Renal cortex interstitium (tissue), 11 donors: ENCODE data around the gene NDUFS2. TPM values are rescaled to one million over a fixed set of nuclear protein-coding genes. Genes with fewer than 3 reads are reported as not detected.

Experiments used
- DNase-seq, 11 donors: peaks; one replicate each; pipeline ENCODE4 v3.0.0-alpha.2; 2013; ENCODE audit warnings: low read depth in 9 of 11, low spot score in 4 of 11; ENCODE audit errors: extremely low read depth in 1 of 11
- polyA plus RNA-seq, 3 donors: library from polyadenylated mRNA; unstranded; fragments of 120-200 nt; gene quantifications; one replicate each; pipeline ENCODE4 v1.2.1, GENCODE V29; 2013; ENCODE audit not compliant: insufficient read length in 3 of 3

NDUFS2 gene
- polyA plus RNA-seq, 3 donors = 200 to 212 (median 200) TPM

DNA sequence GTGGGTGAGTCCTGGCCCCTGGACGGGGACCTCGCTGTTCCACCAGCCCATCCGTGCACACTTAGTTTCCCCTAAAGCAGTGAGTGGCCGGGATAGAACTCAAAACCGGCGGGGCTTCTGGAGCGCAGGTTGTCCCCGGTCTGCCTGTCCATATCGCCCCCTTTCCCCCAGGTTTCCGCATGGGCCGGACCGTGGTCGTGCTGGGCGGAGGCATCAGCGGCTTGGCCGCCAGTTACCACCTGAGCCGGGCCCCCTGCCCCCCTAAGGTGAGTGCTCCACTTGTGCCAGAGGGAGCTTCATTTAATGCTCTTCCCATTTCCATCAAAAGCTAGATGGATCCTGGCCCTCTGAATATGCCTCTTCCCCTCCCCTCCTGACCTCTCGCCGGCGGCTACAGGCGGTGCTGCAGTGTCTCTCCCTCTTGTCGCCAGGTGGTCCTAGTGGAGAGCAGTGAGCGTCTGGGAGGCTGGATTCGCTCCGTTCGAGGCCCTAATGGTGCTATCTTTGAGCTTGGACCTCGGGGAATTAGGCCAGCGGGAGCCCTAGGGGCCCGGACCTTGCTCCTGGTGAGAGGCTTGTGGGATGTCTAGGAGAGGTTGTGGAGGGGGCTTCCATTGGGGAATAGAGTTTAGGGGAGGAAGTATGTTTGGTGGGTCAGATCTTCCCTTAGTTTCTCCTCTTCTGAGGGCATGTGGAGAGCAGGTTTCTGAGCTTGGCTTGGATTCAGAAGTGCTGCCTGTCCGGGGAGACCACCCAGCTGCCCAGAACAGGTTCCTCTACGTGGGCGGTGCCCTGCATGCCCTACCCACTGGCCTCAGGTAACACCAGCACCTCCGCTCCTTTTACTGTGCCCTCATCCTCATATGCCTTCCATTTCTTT is 35.3 kb upstream of the NDUFS2 start:
- no peak for DNase-seq

DNA sequence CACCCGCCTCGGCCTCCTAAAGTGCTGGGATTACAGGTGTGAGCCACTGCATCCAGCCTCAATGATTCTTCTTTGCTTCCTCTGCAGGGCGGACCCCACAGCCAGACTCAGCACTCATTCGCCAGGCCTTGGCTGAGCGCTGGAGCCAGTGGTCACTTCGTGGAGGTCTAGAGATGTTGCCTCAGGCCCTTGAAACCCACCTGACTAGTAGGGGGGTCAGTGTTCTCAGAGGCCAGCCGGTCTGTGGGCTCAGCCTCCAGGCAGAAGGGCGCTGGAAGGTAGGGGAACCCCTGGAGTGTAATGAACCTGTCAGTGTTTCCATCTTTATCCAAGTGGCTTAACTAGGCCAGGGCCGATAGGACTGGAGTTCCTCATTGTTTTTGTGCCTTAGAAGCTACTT is 33.3 kb upstream of the NDUFS2 start:
- no peak for DNase-seq

DNA sequence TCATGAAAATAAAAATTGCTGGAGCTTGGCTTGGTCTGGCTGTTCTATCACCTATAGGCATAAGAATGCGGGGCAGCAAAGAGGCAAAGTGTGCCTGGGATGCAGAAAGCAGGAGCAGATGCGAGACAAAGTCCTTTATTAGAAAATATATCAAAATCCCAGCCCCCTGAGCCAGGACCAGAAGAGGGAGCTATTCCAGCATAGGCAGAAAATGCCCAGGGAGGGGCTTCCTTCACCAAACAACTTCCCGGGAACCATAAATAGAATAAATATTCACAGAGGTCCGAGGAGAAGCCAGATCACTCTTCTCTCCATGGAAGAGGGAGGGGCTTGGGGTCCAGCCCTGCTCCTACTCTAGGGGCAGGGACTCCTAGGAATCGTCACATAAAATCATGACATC is 31.0 kb upstream of the NDUFS2 start:
- DNase-seq = no peak

DNA sequence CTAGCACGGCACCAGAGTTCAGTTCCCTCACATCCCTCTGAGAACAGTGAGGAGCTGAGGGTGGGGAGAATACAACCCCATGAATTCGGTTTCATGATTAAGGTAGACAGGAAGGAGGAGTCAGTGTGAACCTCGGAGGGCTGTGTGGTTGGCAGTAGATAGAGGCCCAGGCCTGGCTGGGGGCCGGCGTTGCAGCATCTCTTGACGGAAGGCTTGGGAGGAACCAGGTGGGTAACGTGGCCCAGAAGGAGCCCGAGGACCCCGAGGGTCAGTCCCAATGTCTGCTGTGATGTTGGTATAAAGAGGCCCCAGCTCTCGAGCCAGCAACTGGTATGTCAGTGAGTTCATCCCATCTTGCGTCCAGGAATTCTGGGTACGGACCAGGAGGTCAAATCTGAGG is 30.5 kb upstream of the NDUFS2 start:
- DNase-seq = no peak

DNA sequence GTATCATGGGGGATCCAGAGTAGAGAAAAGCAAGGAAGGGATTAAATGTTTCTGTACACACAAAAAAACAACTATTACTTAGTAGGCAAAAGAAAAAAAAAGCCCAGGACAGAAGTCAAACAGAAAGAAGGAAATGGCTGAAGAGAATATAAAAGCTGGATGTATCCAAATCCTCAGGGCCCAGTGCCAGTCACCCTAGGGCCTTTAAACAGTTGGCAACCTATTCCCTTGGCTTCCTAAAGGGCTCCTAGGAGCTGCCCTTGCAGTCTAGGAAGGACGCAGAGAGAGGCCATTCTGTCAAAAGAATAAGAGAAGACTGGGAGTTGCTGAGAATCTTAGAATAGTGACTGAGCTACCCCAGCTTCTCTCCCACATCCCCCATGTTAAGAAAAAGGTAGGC is 29.8 kb upstream of the NDUFS2 start:
- DNase-seq = no peak

DNA sequence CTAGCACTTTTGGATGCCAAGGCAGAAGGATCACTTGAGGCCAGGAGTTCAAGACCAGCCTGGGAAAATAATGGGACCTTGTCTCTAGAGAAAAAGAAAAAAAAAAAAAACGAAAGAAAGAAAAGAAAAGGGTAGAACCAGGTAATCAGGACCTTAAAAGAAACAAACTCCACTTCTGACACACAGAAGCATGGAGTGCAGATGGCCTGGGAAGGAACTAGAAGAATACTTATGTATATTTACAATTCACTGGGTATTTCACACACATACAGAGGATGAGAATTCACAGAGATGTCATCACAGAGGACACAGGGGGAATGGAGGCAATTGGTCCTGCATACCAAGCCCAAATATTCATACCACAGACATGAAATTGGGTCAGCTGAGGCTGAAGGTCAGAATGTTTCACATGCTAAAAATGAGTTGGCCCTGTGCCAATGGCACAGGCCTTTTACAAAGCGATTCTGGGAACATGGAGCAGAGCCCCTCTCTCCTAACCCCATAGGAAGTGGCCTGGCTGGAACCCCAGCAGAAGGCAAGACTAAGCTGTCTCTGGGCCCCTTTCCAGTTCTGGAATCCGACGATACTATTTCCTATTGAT is 29.3 kb upstream of the NDUFS2 start:
- no peak for DNase-seq

DNA sequence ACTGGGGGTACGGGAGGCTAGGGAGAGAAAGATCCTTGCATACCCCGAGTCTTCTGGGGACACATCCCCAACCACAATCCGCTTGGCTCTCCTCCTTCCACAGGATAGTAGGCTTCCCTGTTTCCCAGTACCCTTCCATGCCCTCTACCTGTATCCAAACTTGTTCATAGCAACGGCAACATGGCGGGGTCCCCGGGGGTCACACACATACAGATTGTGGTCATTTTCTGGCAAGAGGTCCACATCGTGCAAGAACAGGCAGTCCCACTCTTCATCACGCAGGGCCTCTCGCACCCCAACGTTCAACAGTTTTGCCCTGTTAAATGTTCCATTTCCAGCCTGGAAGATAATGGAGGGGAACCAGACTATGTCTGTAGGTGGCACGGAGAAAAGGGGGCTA is 28.5 kb upstream of the NDUFS2 start:
- no peak for DNase-seq

DNA sequence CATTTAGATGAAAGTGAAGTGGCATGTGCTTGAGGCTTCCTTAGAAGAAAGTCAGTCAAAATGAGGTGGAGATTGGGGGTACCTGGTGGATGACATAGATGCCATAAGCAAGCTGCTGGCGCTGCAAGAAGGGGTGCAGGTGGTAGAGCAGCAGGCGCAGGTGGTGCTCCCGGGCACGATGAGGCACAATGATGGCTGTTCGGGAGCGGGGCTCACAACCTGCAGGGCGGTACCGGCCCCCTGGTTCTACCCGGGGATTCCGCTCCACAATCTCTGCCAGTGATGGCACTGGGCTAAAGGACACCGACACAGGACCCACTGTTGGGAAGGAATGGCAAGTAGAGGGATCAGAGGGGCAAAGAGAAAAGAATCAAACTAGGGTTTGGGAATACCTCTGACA is 27.3 kb upstream of the NDUFS2 start:
- no peak for DNase-seq

DNA sequence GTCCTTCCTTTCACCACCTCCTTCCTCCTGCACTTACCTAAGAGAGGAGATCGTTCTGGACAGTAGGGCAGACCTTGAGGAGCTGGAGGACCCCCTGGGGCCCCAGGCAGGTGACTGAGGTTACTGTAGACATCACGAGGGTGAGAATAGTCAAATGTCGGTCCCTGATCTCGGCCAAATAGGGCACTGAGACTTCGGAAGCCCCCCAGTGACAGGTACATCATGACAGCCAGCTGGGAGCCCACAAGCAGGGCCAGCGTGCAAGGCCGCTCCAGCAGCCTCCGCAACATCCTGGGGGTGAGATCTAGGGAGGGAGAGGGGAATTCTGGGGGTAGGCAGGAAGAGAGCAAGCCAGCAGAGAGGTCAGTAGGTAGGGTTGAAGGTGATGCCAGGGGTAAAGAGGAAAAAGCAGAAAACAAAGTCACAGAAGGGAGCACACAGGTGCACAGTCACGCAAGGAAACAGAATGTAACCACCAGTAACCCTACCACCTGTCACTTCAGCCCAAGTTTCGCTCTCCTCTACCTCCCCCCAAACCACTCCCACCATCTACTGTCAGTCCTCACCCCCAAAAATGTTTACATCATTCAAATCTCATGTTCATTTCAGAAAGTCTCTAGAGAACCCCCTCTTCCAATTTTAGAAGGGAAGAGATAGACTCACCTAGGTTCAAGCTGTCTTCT is 26.3 kb upstream of the NDUFS2 start:
- DNase-seq = no peak

DNA sequence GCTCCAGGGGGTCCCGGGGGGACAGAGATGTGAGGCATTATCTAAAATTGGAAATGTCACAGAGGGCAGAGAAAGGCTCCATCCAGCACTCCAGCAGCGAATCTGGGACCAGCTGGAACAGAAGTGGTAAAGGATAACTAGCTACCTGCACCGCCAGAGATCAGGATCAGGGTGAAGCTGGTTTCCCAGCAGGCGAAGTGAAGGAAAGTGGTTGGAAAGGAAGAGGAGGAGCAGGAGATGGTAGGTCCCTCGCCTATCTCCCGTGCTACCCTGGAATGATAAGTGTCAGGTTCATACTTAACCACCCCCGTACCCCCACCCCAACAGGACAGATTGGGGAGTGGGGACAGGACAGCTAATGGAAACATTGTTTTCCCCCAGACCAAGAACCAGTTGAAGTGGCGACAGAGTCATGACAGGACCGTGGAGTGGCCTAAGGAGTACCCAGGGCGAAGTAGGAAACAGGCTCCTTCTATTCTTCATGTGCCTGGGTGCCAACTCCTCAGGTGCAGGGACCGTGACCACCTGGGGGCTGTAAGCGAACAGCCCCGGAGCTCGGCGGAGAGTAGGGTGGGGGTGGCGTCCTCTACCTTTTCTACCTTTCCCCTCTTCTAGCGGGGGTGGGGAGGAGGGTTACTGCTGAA is 25.6 kb upstream of the NDUFS2 start:
- no peak for DNase-seq

DNA sequence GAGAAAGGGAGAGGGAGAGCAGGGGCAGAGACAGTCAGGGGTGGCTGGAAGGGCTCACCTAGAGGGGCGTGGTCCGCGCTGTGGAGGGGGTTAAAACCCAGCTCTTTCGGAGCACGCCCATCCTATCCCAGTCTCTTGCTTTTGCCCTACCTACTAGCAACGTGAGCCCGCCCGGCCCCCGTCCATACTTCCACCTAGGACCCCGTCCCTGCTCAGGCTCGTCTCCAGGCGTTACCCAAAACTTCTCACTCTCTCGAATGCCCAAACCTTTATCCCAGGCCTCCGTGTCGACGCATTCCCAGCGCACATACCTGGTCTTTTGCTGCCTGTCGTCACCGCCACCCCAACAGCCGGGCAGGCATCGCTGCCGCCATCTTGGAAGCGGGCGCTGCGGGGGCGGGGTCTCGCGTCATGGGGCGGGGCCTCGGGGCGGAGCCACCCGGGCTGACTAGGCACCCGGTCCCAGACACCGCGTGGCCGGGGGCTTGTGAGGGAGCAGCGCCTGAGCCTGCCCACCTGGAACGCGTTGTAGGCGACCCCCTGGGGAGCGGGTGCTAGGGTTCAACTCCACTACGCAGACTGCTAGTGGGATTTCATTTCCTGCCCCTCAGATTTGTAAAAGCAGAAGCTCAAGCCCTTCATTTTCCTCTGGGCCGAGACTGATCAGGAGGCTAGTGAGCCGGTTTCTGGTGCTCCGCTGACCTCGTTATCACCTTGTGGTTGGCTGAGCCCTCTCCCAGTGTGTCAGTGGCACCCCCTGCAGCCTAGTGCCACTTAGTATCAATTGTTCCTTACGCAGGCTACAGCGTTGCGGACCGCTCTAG is 24.8 kb upstream of the NDUFS2 start, which contains the start of gene B4GALT3:
TSS of gene B4GALT3 (minus strand) at position 396 of the 824 bp plus-strand sequence. CDS start 1,447 bp downstream, outside the sequence.
- peak in 7 of 11 donors; percentile 77 to 86 (median 81) for DNase-seq

DNA sequence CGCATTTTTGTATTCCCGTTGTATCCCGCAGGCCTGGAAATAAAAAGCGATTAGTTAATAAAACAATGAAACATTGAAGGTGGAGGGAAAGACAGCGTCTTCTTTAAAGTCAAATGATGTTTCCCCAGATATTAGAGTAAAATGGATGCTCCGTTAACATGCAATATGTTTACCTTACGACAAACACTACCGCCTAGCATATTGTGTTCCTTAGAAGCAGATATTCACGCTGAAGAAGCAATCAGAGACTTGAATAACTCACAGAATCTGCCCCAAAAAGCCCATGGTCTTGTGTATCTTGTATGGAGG is 24.3 kb upstream of the NDUFS2 start:
- no peak for DNase-seq

DNA sequence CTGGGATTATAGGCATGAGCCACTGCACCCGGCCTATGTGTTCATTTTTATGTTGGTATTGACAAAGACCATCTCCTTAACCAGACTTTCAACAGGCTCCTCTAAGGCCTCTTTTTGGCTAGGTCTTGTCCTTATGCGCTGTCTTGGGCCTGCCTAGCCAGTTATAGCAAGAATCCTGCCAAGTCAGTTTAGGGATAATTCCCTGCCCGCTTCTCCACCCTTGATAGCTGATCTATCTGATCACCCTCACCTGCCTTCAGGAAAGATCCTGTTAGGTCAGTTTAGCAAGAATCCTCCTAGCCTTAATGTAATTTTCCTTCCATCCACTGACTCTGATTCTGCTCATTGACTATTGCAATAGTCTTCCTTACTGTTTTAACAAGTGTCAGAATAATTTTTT is 22.5 kb upstream of the NDUFS2 start:
- DNase-seq = no peak

DNA sequence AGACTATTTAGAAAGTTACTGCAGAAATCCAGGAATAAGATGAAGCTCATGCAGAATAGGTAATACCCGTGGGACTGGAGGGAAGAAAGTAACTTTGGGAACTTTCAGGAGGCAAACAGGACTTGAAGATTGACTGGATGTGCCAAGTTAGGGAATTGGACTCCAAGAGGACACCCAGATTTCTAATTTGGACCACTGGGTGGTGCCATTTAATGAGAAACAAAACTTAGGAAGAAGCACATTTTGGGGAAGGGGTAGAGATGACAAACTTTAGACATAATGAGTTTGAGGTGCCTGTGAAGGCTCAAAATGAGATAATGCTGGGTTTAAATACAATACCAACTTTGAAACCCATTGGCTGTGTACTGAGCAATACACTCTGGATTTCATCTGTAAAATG is 21.5 kb upstream of the NDUFS2 start:
- DNase-seq = no peak

DNA sequence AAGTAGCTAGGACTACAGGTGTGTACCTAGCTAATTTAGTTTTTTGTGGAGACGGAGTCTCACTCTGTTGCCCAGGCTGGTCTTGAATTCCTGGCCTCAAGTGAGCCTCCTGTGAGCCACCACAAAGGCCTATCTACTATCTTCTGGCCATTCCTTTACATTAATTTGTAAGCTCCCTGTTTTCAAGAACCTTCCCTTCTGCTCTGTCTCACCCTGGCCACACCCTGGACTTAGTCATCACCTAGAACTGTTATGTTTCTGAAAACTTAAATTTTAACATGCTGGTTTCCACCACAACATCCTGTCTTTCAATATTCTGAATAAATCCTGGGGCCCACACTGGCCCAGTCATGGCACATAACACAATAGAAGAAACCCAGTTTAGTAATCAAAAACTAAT is 20.0 kb upstream of the NDUFS2 start:
- DNase-seq = no peak

DNA sequence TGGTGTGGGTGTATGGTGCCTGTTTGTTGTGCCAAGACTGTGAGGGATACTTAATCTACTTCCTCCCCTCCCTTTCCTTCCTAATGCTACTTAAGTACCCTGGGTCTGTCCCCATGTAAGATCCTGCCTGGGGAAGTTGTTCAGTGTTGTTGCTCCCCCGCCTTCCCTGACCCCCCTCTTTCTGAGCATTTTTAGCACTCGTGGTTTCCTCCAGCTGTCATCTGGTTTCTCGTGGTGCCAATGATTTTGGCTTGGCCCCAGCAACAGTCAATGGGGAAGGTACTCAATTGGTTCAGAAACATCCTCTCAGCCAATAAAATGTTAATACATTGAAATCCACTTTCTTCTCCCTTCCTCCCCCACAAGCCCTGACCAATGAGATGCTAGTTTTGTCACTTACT is 16.9 kb upstream of the NDUFS2 start:
- peak in 1 of 11 donors; percentile 51 for DNase-seq

DNA sequence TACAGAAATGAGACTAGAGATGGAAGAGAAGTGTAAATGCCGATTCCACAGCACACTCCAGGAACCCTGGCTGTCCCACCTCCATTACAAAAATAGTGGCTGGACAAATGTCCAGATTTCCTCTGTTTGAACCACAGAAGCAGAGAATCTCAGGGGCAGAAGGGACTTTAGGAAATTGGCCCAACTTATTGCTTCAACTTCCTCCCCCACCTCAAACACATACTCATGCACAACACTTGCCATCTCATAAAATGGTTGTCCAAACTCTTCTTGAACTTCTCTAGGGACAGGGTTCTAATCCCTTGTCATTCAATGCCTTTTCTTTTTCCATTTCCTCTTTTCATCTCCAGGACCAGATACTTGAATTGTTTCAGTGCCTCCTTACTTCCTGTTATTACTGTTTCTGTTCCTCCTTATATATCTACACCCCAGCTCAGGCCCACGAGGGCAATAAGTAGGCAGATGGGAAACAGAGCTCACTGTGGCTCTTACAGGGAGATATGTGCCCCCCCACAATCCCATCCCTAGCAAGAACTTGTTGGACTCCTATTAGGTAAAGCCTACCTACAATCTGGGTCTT is 16.3 kb upstream of the NDUFS2 start:
- no peak for DNase-seq

DNA sequence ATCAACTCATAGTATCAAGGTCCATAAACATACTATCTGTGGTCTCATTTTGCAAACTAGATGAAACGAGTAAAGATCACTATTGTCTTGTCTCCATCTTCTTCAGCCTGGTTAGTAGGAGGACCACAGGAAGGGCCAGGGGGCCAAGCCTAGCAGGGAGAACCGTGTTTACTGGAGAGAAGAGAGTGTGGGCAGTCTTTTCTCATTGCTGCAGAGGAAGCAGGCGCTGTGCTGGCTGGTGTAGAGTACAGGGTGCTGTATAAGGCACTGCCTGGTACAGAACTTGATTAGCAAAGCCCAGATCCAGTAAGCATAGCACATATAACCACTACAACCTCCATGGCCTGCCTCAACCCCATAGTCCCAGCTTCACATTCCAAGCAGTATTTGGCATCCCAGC is 14.9 kb upstream of the NDUFS2 start:
- no peak for DNase-seq

DNA sequence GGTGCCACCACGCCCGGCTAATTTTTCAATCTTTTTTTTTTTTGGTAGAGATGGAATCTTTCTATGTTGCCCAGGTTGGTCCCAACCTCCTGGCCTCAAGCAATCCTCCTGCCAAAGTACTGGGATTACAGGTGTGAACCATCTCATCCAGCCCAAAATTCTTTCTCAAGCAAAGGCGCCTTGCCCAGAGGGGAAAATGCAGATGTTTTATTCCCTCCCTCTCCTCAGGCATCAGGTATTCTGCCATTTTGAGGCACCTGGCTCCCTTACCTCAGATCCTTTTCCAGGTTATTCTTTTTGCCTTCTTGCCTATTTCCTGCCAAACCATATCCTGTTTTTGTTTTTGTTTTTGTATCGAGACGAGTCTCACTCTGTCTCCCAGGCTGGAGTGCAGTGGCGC is 13.8 kb upstream of the NDUFS2 start:
- no peak for DNase-seq
